GM12892 (cell line): ENCODE measurements around the gene KMT2A.

Source experiments
- POLR2A ChIP-seq: IDR thresholded peaks from 2 replicates; pipeline ENCODE4 v1.6.1; 2011; ENCODE audit warnings: low read depth, low read length, control low read depth
- POLR2AphosphoS5 ChIP-seq: IDR thresholded peaks from 2 replicates; pipeline ENCODE4 v1.6.1; 2011; ENCODE audit warnings: low read depth, low read length, control low read depth
- TAF1 ChIP-seq: IDR thresholded peaks from 2 replicates; pipeline ENCODE4 v1.6.1; 2011; ENCODE audit warnings: low read depth, mild to moderate bottlenecking, control low read depth, low read length, borderline replicate concordance

DNA sequence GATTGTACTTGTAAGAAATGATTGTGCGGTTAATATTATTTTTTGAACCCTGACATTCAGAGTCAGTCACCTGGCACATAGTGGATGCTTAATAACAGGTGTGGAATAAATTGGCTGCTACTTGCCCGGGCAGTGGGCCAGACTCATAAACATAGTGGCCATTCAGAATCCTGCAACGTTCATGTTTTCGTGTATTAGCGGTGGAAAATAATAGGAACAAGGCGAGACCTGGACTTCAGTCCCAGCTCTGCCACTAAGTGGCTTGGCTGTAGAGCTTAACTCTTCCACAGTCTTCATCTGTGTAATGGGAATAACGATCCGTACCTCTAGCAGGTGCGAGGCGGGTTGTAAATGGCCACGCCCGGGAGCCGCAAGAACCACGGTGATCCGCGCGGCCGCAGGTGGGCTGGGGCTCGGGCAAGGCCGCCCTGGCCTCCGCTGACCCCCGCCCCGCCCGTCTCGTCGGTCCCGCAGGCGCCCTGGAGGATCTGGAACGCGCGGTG, 93.9 kb downstream of the KMT2A start:
- TF ChIP-seq POLR2AphosphoS5, result no peak
- no peak for TF ChIP-seq TAF1
- TF ChIP-seq POLR2A, result no peak
